GM12801 (cell line): ENCODE measurements around the gene PPP1R3A.

Source experiments
- TF ChIP-seq, protein P1 (sequence below): IDR thresholded peaks from one replicate; pipeline ENCODE4 v1.5.1; 2011; ENCODE audit warnings: control low read depth; ENCODE audit not compliant: insufficient read length; ENCODE audit errors: extremely low read depth

PPP1R3A gene

DNA sequence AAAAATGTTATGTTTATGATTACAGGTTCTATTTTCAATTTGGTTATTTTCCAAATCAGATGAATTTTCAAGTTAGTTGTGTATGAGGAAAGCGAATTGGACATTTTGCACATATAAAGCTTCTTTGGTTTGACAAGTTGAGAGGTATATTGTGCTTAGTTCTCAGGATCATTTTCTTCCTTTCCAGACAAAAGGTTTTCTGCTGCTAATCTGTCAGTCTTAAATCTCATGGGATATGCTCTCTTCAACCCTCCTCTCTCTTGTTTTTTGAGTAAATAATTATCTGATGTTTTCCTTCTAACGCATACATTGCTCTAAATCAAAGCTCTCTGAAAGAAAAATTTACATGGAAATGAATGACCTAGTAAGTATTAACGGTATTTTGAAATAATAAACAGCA lies 77.9 kb downstream of the PPP1R3A start:
- TF ChIP-seq, protein P1, sequence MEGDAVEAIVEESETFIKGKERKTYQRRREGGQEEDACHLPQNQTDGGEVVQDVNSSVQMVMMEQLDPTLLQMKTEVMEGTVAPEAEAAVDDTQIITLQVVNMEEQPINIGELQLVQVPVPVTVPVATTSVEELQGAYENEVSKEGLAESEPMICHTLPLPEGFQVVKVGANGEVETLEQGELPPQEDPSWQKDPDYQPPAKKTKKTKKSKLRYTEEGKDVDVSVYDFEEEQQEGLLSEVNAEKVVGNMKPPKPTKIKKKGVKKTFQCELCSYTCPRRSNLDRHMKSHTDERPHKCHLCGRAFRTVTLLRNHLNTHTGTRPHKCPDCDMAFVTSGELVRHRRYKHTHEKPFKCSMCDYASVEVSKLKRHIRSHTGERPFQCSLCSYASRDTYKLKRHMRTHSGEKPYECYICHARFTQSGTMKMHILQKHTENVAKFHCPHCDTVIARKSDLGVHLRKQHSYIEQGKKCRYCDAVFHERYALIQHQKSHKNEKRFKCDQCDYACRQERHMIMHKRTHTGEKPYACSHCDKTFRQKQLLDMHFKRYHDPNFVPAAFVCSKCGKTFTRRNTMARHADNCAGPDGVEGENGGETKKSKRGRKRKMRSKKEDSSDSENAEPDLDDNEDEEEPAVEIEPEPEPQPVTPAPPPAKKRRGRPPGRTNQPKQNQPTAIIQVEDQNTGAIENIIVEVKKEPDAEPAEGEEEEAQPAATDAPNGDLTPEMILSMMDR, result no peak

DNA sequence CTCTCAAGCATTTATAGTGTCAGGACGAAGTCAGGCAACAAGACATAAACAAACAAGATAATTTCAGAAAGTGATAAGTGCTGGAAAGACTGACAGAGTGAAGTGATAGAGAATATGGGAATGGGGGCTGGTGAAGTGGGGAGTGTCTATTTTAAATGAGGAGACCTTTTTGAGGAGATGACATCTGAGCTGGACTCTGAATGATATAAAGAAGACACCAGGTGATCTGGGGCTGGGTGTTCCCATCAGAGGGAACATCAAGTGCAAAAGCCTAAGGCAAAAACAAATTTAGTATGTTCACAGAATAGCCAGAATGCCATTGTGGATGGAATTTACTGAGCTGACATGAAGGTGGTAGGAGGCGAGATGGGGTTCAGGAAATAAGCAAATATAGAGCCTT lies 83.4 kb downstream of the PPP1R3A start:
- TF ChIP-seq, protein P1, result no peak

GRCh38 chr7:113832196-113832745 lies 86.5 kb downstream of the PPP1R3A start:
- TF ChIP-seq, protein P1, result no peak

- TF ChIP-seq, protein P1, result no peak
Observed at GRCh38 chr7:113831556-113831955, 87.3 kb downstream of the PPP1R3A start.

DNA sequence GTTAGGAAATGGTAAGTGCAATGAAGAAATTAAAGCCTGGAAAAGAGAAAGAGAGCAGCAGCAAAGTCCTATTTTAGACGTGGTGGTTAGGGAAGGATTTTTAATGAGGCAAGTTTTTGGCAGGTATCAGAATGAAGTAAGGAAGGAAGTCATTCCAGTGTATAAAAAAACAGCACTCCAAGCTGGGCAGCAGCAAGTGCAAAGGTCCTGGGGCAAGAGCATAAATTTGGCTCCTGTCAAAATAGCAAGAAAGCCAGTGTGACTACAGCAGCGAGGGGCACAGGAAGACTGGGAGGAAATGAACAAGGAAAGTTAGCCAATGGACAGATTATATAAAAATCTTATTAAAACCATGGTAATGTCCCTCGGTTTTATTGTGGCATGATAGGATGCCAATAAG lies 90.2 kb downstream of the PPP1R3A start:
- TF ChIP-seq, protein P1, result no peak
